Metanephros (tissue), 1 donor: ENCODE data around the gene TMEM125. TPM values are rescaled to one million over a fixed set of nuclear protein-coding genes. Genes with fewer than 3 reads are reported as not detected.

Experiments
- total RNA-seq: library from RNA; depleted of rRNA; stranded (reverse); fragments of >200 nt; gene quantifications from one replicate; pipeline ENCODE4 v1.2.3, GENCODE V29; 2014

TMEM125 gene
- total RNA-seq, result 9.1 TPM

DNA sequence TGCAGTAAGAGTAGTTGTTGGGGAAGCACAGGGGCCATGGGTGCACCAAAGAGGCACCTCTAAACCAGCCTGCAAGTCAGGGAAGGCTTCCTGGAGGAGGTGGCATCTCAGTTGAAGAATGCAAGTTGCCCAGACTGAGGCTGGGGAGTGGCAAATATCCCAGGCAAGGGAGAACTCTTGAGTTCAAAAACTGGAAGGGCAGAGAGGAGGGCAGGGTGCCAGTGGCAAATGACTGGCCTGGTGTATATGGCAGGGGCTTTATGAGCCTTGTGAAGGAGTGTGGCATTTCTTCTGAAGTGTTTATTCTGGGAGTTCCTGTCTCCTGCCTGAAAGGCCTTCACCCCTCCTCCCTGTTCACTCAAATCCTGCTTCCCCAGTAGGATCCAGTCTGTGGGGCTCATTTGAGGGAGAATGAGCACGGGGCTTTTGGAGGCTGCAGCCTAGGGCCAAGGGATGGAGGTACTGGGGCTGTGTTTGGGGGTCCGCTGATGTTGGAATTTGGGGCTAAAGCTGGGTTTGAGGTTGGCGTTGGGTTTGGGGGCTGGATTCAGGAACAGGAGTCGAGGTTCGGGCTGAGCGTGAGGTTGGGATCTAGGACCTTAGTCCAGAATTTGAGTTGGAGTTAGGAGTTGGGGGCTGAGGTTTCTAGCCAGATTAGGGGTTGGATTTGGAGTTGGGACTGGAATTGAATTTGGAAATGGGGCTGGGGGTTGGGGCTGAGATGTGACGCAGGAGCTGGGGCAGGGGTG, at the start of gene TMEM125:
TSS of gene TMEM125 (plus strand) at position 357 of the 749 bp plus-strand sequence. CDS start 2,740 bp downstream, outside the sequence.

DNA sequence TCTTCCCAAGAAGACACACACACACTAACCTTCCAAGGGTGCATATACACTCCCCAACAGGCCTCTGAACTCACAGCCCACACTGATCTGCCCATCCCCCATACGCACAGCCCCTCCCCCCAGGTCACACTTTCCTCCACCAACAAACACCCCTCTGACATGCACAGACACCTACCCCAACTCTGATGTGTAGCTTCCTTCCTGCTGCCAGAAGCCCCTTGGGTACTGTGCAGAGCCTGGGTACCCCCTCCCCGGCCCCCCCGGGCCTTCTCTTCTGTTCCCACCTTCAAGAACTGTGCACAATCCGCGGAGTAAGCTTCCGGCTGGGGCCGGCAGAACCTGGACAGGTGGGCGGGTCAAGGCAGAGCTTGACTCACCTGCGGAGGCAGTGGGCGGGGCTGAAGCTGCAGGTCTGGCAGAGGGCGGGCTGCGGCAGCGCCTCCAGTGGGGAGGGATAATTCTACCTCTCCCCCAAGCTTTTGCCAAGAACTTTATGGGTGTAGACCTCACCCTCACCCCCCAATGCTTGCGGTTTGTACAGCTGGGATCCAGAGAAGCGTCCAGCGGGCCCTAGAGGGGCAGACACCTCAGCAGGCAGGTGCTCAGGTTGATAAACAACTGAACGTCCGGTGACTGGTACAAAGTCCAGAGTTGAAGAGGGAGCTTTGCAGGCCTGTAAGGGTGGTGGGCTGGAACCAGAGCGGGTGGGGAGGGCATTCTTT, 15.6 kb downstream of the TMEM125 start, which contains the start of gene C1orf210:
TSS of gene C1orf210 (minus strand) at position 313 of the 722 bp plus-strand sequence. CDS start 2,311 bp downstream, outside the sequence.

DNA sequence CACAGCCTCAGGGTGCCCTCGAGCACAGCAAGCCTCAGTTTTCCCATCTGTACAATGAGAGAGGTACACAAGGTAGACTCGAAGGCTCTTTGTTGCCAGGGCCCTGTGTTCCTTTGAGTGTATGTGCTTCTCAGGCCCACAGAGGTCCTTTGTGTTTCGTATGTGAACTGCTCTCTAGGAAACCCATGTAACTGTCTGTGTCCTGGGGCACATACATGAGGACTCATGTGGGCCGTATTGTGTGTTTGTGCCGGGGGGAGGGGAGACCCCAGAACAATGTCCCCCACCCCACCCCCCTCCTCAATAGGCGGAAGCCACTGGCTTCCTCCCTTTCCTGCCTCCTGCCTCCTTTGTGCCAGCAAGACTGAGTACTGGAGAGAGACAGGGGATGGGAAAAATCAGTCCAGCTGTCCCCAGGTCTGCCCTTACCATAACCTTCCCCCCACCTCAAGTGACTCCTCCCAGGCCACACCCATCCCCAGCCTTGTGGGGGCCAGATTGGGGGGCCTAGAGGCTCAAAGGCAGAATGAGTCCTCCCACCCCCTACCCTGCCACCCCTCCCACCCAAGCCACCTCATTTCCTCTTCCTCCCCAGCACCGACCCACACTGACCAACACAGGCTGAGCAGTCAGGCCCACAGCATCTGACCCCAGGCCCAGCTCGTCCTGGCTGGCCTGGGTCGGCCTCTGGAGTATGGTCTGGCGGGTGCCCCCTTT, 30.8 kb downstream of the TMEM125 start, which contains the start of gene TIE1:
TSS of gene TIE1 (plus strand) at position 605 of the 717 bp plus-strand sequence. CDS start at position 695, 90 bp downstream.

Other genes starting within 250 kb of the TMEM125 start
- gene EBNA1BP2, start 97.7 kb upstream of the TMEM125 start, total RNA-seq, result 30.8 TPM
- gene CFAP57, start 97.7 kb upstream of the TMEM125 start, total RNA-seq, result 0.70 TPM
- 12.9 TPM for gene C1orf210, start 15.6 kb downstream of the TMEM125 start, total RNA-seq
- 87.1 TPM for gene TIE1, start 31.0 kb downstream of the TMEM125 start, total RNA-seq
- gene MPL, start 67.8 kb downstream of the TMEM125 start, total RNA-seq, result 0.58 TPM
- gene CDC20, start 89.0 kb downstream of the TMEM125 start, total RNA-seq, result 24.5 TPM
- 24.7 TPM for gene ELOVL1, start 98.0 kb downstream of the TMEM125 start, total RNA-seq
- 21.8 TPM for gene MED8, start 119.8 kb downstream of the TMEM125 start, total RNA-seq
- gene SZT2, start 119.9 kb downstream of the TMEM125 start, total RNA-seq, result 47.8 TPM
- 78.1 TPM for gene HYI, start 183.9 kb downstream of the TMEM125 start, total RNA-seq